Measurements from ENCODE around the gene UMODL1.

- no peak for TF ChIP-seq CTCF (IDR thresholded peaks at IDR 0.05; ENCODE audit: insufficient read depth, low read length)
- no peak for TF ChIP-seq POLR2AphosphoS5 (IDR thresholded peaks at IDR 0.05; ENCODE audit: low read depth)
- no peak for TF ChIP-seq SPI1 (IDR thresholded peaks at IDR 0.05; ENCODE audit: borderline replicate concordance, low read depth)
- TF ChIP-seq GABPA (IDR thresholded peaks at IDR 0.05; ENCODE audit: low read depth): no peak
- no peak for TF ChIP-seq REST (IDR thresholded peaks at IDR 0.05; ENCODE audit: insufficient replicate concordance, low read depth)
Measured at GRCh38 chr21:42096566-42096965, 25.4 kb downstream of the UMODL1 start.
